HEK293 (cell line): Measurements from ENCODE around the gene C11orf54.
"Not testable (repeated sequence)": the region's sequence is repeated elsewhere in the genome, so short reads cannot be mapped to it uniquely, and the experiment has no call there.

Experiments used
- PBX3 ChIP-seq: sonication (generic); formaldehyde crosslinking; IDR thresholded peaks from 2 replicates; pipeline ENCODE4 v1.8.1; 2022; ENCODE audit warnings: mild to moderate bottlenecking, moderate library complexity, missing genetic modification reagents
- ZNF792 ChIP-seq: fragments of 450-650 bp; formaldehyde crosslinking; IDR thresholded peaks from 2 replicates; pipeline ENCODE4 v1.5.1; 2016; ENCODE audit warnings: missing biosample characterization, missing genetic modification characterization
- ZSCAN18 ChIP-seq: fragments of 450-650 bp; formaldehyde crosslinking; IDR thresholded peaks from 2 replicates; pipeline ENCODE4 v1.5.1; 2016; ENCODE audit warnings: missing biosample characterization, missing genetic modification characterization
- TF ChIP-seq, protein P1 (sequence below): fragments of 450-650 bp; formaldehyde crosslinking; IDR thresholded peaks from 2 replicates; pipeline ENCODE4 v1.5.0; 2017; ENCODE audit warnings: missing biosample characterization, missing genetic modification characterization, borderline replicate concordance
- TF ChIP-seq, protein P2 (sequence below): fragments of 450-650 bp; formaldehyde crosslinking; IDR thresholded peaks from 2 replicates; pipeline ENCODE4 v1.5.1; 2016; ENCODE audit warnings: missing biosample characterization, missing genetic modification characterization

DNA sequence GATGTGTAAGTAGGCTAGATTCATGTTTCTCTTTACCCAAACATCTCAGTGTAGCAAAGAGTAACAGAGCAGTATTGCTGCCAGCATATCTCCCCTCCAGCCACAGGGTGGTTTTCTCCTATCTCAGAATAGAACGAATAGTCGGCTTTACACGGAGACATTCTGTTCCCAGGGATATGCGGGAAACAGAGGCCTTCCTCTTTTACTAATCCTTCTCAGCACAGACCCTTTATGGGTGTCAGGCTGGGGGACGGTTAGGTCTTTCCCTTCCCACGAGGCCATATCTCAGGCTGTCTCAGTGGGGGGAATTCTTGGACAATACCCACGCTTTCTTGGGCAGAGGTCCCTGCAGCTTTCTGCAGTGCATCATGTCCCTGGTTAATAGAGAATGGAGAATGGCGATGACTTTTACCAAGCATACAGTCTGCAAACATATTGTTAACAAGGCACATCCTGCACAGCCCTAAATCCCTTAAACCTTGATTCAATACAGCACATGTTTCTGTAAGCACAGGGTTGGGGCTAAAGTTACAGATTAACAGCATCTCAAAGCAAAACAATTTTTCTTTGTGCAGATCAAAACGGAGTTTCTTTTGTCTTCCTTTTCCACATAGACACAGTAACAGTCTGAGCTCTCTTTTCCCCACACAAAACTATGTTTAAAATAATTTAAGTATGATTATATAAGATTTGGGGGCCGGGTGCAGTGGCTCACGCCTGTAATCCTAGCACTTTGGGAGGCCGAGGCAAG lies 3.7 kb downstream of the C11orf54 start:
- TF ChIP-seq PBX3 (CRISPR knock-in tag); ZNF792; ZSCAN18 (tag by site-specific recombination): not testable (repeated sequence)
- TF ChIP-seq, protein P1, sequence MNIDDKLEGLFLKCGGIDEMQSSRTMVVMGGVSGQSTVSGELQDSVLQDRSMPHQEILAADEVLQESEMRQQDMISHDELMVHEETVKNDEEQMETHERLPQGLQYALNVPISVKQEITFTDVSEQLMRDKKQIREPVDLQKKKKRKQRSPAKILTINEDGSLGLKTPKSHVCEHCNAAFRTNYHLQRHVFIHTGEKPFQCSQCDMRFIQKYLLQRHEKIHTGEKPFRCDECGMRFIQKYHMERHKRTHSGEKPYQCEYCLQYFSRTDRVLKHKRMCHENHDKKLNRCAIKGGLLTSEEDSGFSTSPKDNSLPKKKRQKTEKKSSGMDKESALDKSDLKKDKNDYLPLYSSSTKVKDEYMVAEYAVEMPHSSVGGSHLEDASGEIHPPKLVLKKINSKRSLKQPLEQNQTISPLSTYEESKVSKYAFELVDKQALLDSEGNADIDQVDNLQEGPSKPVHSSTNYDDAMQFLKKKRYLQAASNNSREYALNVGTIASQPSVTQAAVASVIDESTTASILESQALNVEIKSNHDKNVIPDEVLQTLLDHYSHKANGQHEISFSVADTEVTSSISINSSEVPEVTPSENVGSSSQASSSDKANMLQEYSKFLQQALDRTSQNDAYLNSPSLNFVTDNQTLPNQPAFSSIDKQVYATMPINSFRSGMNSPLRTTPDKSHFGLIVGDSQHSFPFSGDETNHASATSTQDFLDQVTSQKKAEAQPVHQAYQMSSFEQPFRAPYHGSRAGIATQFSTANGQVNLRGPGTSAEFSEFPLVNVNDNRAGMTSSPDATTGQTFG (tag by site-specific recombination), result not testable (repeated sequence)
- TF ChIP-seq, protein P2, sequence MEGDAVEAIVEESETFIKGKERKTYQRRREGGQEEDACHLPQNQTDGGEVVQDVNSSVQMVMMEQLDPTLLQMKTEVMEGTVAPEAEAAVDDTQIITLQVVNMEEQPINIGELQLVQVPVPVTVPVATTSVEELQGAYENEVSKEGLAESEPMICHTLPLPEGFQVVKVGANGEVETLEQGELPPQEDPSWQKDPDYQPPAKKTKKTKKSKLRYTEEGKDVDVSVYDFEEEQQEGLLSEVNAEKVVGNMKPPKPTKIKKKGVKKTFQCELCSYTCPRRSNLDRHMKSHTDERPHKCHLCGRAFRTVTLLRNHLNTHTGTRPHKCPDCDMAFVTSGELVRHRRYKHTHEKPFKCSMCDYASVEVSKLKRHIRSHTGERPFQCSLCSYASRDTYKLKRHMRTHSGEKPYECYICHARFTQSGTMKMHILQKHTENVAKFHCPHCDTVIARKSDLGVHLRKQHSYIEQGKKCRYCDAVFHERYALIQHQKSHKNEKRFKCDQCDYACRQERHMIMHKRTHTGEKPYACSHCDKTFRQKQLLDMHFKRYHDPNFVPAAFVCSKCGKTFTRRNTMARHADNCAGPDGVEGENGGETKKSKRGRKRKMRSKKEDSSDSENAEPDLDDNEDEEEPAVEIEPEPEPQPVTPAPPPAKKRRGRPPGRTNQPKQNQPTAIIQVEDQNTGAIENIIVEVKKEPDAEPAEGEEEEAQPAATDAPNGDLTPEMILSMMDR (tag by site-specific recombination), result not testable (repeated sequence)
